Measurements from ENCODE around the gene USP20. TPM values are rescaled to one million over a fixed set of nuclear protein-coding genes. Genes with fewer than 3 reads are reported as not detected.

Gene USP20
- polyA plus RNA-seq, 1 of the 3 experiments (the other 2 are of a cell fraction), result 22.5 TPM

DNA sequence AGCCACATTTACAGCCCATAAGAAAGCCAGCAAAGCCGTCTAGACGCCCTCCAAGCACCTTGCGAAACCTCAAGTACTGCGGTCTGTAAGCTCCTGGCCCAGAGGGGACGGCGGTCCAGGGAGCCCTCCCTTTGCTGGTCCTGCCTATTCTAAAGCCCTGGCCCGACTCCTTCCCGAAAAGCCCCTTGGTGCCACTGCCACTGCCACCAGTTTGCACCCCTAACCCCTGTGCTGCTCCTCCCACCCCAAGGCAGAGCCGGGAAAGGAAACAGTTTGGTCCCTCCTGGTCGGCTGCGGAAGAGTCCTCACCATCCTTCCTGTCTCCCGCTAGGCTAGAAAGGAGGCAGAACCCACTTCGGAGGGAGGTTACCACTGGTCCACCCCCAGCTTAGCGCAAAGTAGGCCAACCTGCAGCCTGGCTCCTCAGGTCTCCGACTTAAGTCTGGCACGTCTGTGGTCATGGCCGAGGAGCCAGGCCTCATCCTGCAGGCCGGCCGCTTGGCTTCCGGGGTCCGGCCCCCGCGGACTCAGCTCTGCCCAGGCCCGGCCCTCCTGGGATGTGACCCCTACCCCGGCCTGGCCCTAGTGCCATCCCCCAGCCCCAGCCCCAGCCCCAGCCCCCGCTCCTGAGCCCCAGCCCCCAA, 12.2 kb upstream of the USP20 start:
- ChIA-PET POLR2A (no interaction called here), CTCF (interaction anchor here (1.0 to 1.4 kb wide), 3 partner anchors 61 to 85 kb away, joined by 3 to 5 read pairs (median 5); no protein-coding TSS in a partner anchor)
- no peaks in the 10 kb centered on the region for H4K20me1 ChIP-seq (ENCODE audit: insufficient read depth)
- H3K36me3 ChIP-seq (replicated peaks in 1 of 2; ENCODE audit: control insufficient read depth in 1 of 2, insufficient read depth in 2 of 2, low read length in 1 of 2), result peaks cover 25 to 48% of the 10 kb centered on the region in 2 experiments
- H3F3A ChIP-seq (replicated peaks; ENCODE audit: insufficient read depth), result peaks cover 17% of the 10 kb centered on the region
- H3K9ac ChIP-seq, result peak overlapping the region; percentile 77
- 38% methylated on average over 15 of the region's 26 CpGs for WGBS (ENCODE audit: low lambda C conversion rate)
- H3K4me1 ChIP-seq (ENCODE audit: control insufficient read depth in 1 of 2, insufficient read depth in 2 of 2, low read depth in 1 of 2, low read length in 1 of 2), result peaks cover 0 to 7% of the 10 kb centered on the region in 2 experiments; a peak in 1 of 4 replicates
- H3K9me2 ChIP-seq, result no peaks in the 10 kb centered on the region
- H3K9me3 ChIP-seq, result no peaks in the 10 kb centered on the region
- H2AFZ ChIP-seq (ENCODE audit: low read depth), result no peak overlapping the region
- no peaks in the 10 kb centered on the region for H3K27me3 ChIP-seq (ENCODE audit: insufficient read depth)
- no peak for DNase-seq
- H3K4me3 ChIP-seq (ENCODE audit: low read depth in 2 of 2, low read length in 1 of 2), result peak overlapping the region; percentile 65 to 66
- H3K4me2 ChIP-seq, result peak overlapping the region; percentile 95
- peak overlapping the region in 1 of 2 experiments; percentile 39; a peak in 1 of 4 replicates for H3K27ac ChIP-seq (ENCODE audit: low read depth in 2 of 2, low read length in 1 of 2)
- peaks cover 28% of the 10 kb centered on the region for H3K79me2 ChIP-seq (ENCODE audit: insufficient read depth)
- TF ChIP-seq MXI1 (IDR thresholded peaks at IDR 0.05; ENCODE audit: low read depth, low read length) (no peak), POLR2AphosphoS5 (IDR thresholded peaks at IDR 0.05; ENCODE audit: low read depth, low read length) (peak; percentile 38; the same call in 1 of the 2 replicates), ELF1 (IDR thresholded peaks at IDR 0.05) (0 out of 2 replicates have a peak, but pooled peaks have one; percentile 26), REST (IDR thresholded peaks at IDR 0.05; ENCODE audit: low read depth, low read length) (no peak), SMC3 (IDR thresholded peaks at IDR 0.05; ENCODE audit: low read depth, low read length) (no peak), TAF1 (IDR thresholded peaks at IDR 0.05; ENCODE audit: borderline replicate concordance, low read depth, low read length) (no peak)
- TF ChIP-seq, protein P1, sequence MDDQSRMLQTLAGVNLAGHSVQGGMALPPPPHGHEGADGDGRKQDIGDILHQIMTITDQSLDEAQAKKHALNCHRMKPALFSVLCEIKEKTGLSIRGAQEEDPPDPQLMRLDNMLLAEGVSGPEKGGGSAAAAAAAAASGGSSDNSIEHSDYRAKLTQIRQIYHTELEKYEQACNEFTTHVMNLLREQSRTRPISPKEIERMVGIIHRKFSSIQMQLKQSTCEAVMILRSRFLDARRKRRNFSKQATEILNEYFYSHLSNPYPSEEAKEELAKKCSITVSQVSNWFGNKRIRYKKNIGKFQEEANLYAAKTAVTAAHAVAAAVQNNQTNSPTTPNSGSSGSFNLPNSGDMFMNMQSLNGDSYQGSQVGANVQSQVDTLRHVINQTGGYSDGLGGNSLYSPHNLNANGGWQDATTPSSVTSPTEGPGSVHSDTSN (IDR thresholded peaks at IDR 0.05), result no peak
- TF ChIP-seq, protein P2, sequence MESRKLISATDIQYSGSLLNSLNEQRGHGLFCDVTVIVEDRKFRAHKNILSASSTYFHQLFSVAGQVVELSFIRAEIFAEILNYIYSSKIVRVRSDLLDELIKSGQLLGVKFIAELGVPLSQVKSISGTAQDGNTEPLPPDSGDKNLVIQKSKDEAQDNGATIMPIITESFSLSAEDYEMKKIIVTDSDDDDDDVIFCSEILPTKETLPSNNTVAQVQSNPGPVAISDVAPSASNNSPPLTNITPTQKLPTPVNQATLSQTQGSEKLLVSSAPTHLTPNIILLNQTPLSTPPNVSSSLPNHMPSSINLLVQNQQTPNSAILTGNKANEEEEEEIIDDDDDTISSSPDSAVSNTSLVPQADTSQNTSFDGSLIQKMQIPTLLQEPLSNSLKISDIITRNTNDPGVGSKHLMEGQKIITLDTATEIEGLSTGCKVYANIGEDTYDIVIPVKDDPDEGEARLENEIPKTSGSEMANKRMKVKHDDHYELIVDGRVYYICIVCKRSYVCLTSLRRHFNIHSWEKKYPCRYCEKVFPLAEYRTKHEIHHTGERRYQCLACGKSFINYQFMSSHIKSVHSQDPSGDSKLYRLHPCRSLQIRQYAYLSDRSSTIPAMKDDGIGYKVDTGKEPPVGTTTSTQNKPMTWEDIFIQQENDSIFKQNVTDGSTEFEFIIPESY (IDR thresholded peaks at IDR 0.05; ENCODE audit: borderline replicate concordance, low read depth), result no peak
